ENCODE results near the gene OTUB2. TPM values are rescaled to one million over a fixed set of nuclear protein-coding genes. Genes with fewer than 3 reads are reported as not detected.

Gene OTUB2
- total and polyA plus RNA-seq, 8 donors = 0.45 to 4.1 (median 0.63) TPM; not detected in 2

GRCh38 chr14:94045101-94045500, 19.0 kb downstream of the OTUB2 start:
- TF ChIP-seq POLR2AphosphoS5 (IDR thresholded peaks at IDR 0.05) = no peak
- TF ChIP-seq, protein P1, sequence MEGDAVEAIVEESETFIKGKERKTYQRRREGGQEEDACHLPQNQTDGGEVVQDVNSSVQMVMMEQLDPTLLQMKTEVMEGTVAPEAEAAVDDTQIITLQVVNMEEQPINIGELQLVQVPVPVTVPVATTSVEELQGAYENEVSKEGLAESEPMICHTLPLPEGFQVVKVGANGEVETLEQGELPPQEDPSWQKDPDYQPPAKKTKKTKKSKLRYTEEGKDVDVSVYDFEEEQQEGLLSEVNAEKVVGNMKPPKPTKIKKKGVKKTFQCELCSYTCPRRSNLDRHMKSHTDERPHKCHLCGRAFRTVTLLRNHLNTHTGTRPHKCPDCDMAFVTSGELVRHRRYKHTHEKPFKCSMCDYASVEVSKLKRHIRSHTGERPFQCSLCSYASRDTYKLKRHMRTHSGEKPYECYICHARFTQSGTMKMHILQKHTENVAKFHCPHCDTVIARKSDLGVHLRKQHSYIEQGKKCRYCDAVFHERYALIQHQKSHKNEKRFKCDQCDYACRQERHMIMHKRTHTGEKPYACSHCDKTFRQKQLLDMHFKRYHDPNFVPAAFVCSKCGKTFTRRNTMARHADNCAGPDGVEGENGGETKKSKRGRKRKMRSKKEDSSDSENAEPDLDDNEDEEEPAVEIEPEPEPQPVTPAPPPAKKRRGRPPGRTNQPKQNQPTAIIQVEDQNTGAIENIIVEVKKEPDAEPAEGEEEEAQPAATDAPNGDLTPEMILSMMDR (IDR thresholded peaks at IDR 0.05) = no peak
- no peak for TF ChIP-seq EP300 (IDR thresholded peaks at IDR 0.05)
- no peak for TF ChIP-seq POLR2A (IDR thresholded peaks at IDR 0.05)
- Histone ChIP-seq H3K27me3 (no peaks in the 10 kb centered on the region), H3K4me3 (no peak overlapping the region), H3K4me1 (peaks cover 12 to 30% (median 15%) of the 10 kb centered on the region in 4 donors), H3K36me3 (peaks cover 43 to 70% (median 66%) of the 10 kb centered on the region in 4 donors), H3K9me3 (no peaks in the 10 kb centered on the region), H3K27ac (no peak overlapping the region)
- 86 to 92% (median 91%) methylated on average over 8 of the region's 8 CpGs for WGBS, 5 donors
- no peak for DNase-seq
- intact Hi-C loops (cut with DNase I; ENCODE audit: low total_unique reads) = no loop called here

DNA sequence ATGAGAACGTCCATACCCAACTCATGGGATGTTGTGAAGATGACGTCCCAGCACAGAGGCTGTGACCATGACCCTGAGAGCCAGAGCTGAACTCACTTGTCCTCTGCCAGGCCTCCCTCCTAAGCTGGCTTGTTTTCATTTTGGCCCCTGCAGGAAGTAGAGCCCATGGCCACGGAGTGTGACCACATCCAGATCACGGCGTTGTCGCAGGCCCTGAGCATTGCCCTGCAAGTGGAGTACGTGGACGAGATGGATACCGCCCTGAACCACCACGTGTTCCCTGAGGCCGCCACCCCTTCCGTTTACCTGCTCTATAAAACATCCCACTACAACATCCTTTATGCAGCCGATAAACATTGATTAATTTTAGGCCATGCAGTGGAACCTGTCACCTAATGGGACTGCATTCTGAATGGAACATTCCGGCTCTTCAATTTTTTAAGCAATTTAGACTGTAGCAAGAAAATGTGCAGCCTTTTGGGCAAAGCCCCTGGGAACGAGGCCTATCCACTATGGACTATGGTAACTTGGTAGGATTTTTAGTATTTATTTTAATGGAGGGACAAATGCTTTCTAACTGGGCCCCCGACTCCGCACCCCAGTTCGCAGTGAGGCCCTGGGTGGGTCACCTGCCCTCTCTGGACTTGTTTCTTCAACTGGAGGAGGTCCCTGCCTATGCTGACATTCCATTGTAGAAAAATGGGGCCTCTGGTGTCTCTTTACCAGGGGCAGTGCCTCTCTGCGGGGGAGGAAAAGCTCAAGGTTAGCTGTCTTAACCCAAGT, 19.6 kb downstream of the OTUB2 start:
- intact Hi-C loops (cut with DNase I; ENCODE audit: low total_unique reads) = no loop called here
- H3K9me3 ChIP-seq = no peaks in the 10 kb centered on the region
- DNase-seq = no peak
- no peaks in the 10 kb centered on the region for H3K27me3 ChIP-seq
- H3K27ac ChIP-seq = no peak overlapping the region
- WGBS, 5 donors = 85 to 90% (median 88%) methylated on average over 19 of the region's 19 CpGs
- no peak overlapping the region for H3K4me3 ChIP-seq
- TF ChIP-seq POLR2A (IDR thresholded peaks at IDR 0.05) (no peak), POLR2AphosphoS5 (IDR thresholded peaks at IDR 0.05) (no peak), EP300 (IDR thresholded peaks at IDR 0.05) (no peak)
- TF ChIP-seq, protein P1 (IDR thresholded peaks at IDR 0.05) = no peak
- peaks cover 12 to 30% (median 15%) of the 10 kb centered on the region in 4 donors for H3K4me1 ChIP-seq
- H3K36me3 ChIP-seq = peaks cover 49 to 77% (median 73%) of the 10 kb centered on the region in 4 donors

DNA sequence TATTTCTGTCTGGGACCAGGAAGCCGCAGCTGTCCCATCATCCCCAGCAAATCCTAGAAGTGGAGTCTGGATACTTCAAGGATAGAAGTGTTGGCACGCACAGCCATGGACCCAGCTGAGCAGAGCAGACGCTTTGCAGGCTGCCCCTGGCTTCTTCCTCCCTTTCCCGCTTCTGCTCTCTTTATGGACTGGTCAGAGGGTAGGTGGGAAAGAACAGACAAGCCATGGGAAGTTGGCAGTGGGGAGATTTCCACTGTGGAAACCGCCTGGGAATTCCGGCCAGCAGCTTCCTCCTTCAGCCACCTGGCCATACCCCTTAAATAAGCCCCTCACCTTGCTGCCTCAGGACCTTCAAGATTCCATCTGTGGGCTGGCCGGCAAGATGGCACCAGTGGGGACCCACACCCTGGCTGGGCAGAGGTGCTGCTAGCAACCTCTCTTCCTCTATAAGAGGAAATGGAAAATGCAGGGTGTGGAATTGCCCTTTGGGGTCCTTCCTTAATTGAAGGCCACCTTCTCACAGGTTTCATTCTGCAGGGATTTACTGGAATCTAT, 20.6 kb downstream of the OTUB2 start:
- no peak for DNase-seq
- H3K27me3 ChIP-seq = no peaks in the 10 kb centered on the region
- 71 to 89% (median 83%) methylated on average over 6 to 7 of the region's 7 CpGs for WGBS, 5 donors
- peaks cover 7 to 32% (median 16%) of the 10 kb centered on the region in 4 donors for H3K4me1 ChIP-seq
- peaks cover 58 to 87% (median 83%) of the 10 kb centered on the region in 4 donors for H3K36me3 ChIP-seq
- H3K4me3 ChIP-seq = no peak overlapping the region
- TF ChIP-seq, protein P1 (IDR thresholded peaks at IDR 0.05) = no peak
- no peak for TF ChIP-seq POLR2A (IDR thresholded peaks at IDR 0.05)
- no peak for TF ChIP-seq EP300 (IDR thresholded peaks at IDR 0.05)
- no peak for TF ChIP-seq POLR2AphosphoS5 (IDR thresholded peaks at IDR 0.05)
- no peaks in the 10 kb centered on the region for H3K9me3 ChIP-seq
- no peak overlapping the region for H3K27ac ChIP-seq
- intact Hi-C loops (cut with DNase I; ENCODE audit: low total_unique reads) = no loop called here

GRCh38 chr14:94047581-94047980, 21.4 kb downstream of the OTUB2 start:
- Histone ChIP-seq H3K4me3 (no peak overlapping the region), H3K9me3 (no peaks in the 10 kb centered on the region), H3K36me3 (peaks cover 66 to 95% (median 91%) of the 10 kb centered on the region in 4 donors), H3K27me3 (no peaks in the 10 kb centered on the region), H3K4me1 (peaks cover 0 to 31% (median 9%) of the 10 kb centered on the region in 4 donors), H3K27ac (no peak overlapping the region)
- 92 to 96% (median 93%) methylated on average over 3 of the region's 3 CpGs for WGBS, 5 donors
- no peak for DNase-seq
- intact Hi-C loops (cut with DNase I; ENCODE audit: low total_unique reads) = no loop called here
- no peak for TF ChIP-seq POLR2AphosphoS5 (IDR thresholded peaks at IDR 0.05)
- no peak for TF ChIP-seq EP300 (IDR thresholded peaks at IDR 0.05)
